ENCODE results near the gene TCF25. TPM values are rescaled to one million over a fixed set of nuclear protein-coding genes. Genes with fewer than 3 reads are reported as not detected.

Gene TCF25
- total RNA-seq, 1 donor from 2014 or later = 237 TPM

GRCh38 chr16:89936034-89936433, 62.6 kb downstream of the TCF25 start:
- Histone ChIP-seq H3K27me3 (no peaks in the 10 kb centered on the region), H3K4me1 (no peaks in the 10 kb centered on the region), H3K27ac (no peak overlapping the region), H3K36me3 (no peaks in the 10 kb centered on the region), H3K4me3 (no peak overlapping the region), H3K9me3 (no peaks in the 10 kb centered on the region)
- no peak for DNase-seq (ENCODE audit: low spot score in 2 of 2)
- intact Hi-C loops (cut with DNase I) = no loop called here
- no peak for TF ChIP-seq CTCF (IDR thresholded peaks at IDR 0.05)

GRCh38 chr16:89936508-89936907, 63.1 kb downstream of the TCF25 start:
- no peaks in the 10 kb centered on the region for H3K4me1 ChIP-seq
- no peak overlapping the region for H3K4me3 ChIP-seq
- no peak overlapping the region for H3K27ac ChIP-seq
- no peaks in the 10 kb centered on the region for H3K36me3 ChIP-seq
- no peaks in the 10 kb centered on the region for H3K27me3 ChIP-seq
- intact Hi-C loops (cut with DNase I) = no loop called here
- DNase-seq (ENCODE audit: low spot score in 2 of 2) = no peak
- TF ChIP-seq CTCF (IDR thresholded peaks at IDR 0.05) = no peak
- no peaks in the 10 kb centered on the region for H3K9me3 ChIP-seq

- intact Hi-C loops (cut with DNase I) = no loop called here
- no peaks in the 10 kb centered on the region for H3K9me3 ChIP-seq
- TF ChIP-seq CTCF (IDR thresholded peaks at IDR 0.05) = no peak
- no peaks in the 10 kb centered on the region for H3K4me1 ChIP-seq
- no peaks in the 10 kb centered on the region for H3K27me3 ChIP-seq
- DNase-seq (ENCODE audit: low spot score in 2 of 2) = no peak
- no peak overlapping the region for H3K27ac ChIP-seq
- H3K4me3 ChIP-seq = no peak overlapping the region
- H3K36me3 ChIP-seq = no peaks in the 10 kb centered on the region
Observed at GRCh38 chr16:89936981-89937380, 63.6 kb downstream of the TCF25 start.

- H3K27ac ChIP-seq = no peak overlapping the region
- no peaks in the 10 kb centered on the region for H3K9me3 ChIP-seq
- no peaks in the 10 kb centered on the region for H3K4me1 ChIP-seq
- H3K27me3 ChIP-seq = no peaks in the 10 kb centered on the region
- no peaks in the 10 kb centered on the region for H3K36me3 ChIP-seq
- intact Hi-C loops (cut with DNase I) = no loop called here
- TF ChIP-seq CTCF (IDR thresholded peaks at IDR 0.05) = no peak
- no peak overlapping the region for H3K4me3 ChIP-seq
- no peak for DNase-seq (ENCODE audit: low spot score in 2 of 2)
Observed at GRCh38 chr16:89938175-89938885, 64.9 kb downstream of the TCF25 start.

GRCh38 chr16:89944773-89945172, 71.4 kb downstream of the TCF25 start:
- Histone ChIP-seq H3K4me3 (no peak overlapping the region), H3K9me3 (no peaks in the 10 kb centered on the region), H3K27ac (no peak overlapping the region), H3K36me3 (no peaks in the 10 kb centered on the region), H3K27me3 (no peaks in the 10 kb centered on the region), H3K4me1 (peaks cover 6 to 15% of the 10 kb centered on the region in 2 donors)
- intact Hi-C loops (cut with DNase I) = no loop called here
- TF ChIP-seq CTCF (IDR thresholded peaks at IDR 0.05) = no peak
- no peak for DNase-seq (ENCODE audit: low spot score in 2 of 2)

- no peaks in the 10 kb centered on the region for H3K27me3 ChIP-seq
- no peak for TF ChIP-seq CTCF (IDR thresholded peaks at IDR 0.05)
- H3K4me1 ChIP-seq = peaks cover 9 to 15% of the 10 kb centered on the region in 2 donors
- no peak overlapping the region for H3K27ac ChIP-seq
- DNase-seq (ENCODE audit: low spot score in 2 of 2) = no peak
- no peak overlapping the region for H3K4me3 ChIP-seq
- H3K9me3 ChIP-seq = no peaks in the 10 kb centered on the region
- intact Hi-C loops (cut with DNase I) = no loop called here
- H3K36me3 ChIP-seq = no peaks in the 10 kb centered on the region
Observed at GRCh38 chr16:89945654-89946053, 72.3 kb downstream of the TCF25 start.
